Thyroid gland (tissue), 4 donors: ENCODE results near the gene SCFD2.

ENCODE experiments used
- POLR2A ChIP-seq, 2 donors: fragments of 450-650 bp; IDR thresholded peaks; one replicate each; pipeline ENCODE4 v1.6.1; 2017; ENCODE audit warnings: antibody characterized with exemption in 2 of 2, mild to moderate bottlenecking in 2 of 2, moderate library complexity in 1 of 2
- TF ChIP-seq, protein P1 (sequence below), 6 experiments: fragments of 200-600 bp in 3 of 6; fragments of 450-650 bp in 3 of 6; sonication (generic) in 3 of 6; IDR thresholded peaks; one replicate each; pipeline ENCODE4 v1.5.1; 2016 to 2019; ENCODE audit warnings: antibody characterized with exemption in 6 of 6, mild to moderate bottlenecking in 2 of 6, inconsistent platforms in 1 of 6, moderate library complexity in 1 of 6

- TF ChIP-seq, protein P1, sequence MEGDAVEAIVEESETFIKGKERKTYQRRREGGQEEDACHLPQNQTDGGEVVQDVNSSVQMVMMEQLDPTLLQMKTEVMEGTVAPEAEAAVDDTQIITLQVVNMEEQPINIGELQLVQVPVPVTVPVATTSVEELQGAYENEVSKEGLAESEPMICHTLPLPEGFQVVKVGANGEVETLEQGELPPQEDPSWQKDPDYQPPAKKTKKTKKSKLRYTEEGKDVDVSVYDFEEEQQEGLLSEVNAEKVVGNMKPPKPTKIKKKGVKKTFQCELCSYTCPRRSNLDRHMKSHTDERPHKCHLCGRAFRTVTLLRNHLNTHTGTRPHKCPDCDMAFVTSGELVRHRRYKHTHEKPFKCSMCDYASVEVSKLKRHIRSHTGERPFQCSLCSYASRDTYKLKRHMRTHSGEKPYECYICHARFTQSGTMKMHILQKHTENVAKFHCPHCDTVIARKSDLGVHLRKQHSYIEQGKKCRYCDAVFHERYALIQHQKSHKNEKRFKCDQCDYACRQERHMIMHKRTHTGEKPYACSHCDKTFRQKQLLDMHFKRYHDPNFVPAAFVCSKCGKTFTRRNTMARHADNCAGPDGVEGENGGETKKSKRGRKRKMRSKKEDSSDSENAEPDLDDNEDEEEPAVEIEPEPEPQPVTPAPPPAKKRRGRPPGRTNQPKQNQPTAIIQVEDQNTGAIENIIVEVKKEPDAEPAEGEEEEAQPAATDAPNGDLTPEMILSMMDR (IDR thresholded peaks at IDR 0.05) = no peak
- TF ChIP-seq POLR2A (IDR thresholded peaks at IDR 0.05) = no peak
Measured at GRCh38 chr4:52954560-52955170, 411.2 kb downstream of the SCFD2 start.
